HG02884 (cell line): Measurements from ENCODE around the gene TUBB1.

Experiments used
- ATAC-seq: cut with Tn5 transposase; IDR thresholded peaks from one replicate; pipeline ENCODE4 v1.9.1; 2021; ENCODE audit warnings: mild to moderate bottlenecking, moderate library complexity; ENCODE audit not compliant: unreplicated experiment

Gene TUBB1

GRCh38 chr20:58988565-58988882, 30.7 kb upstream of the TUBB1 start:
- ATAC-seq: no peak

- ATAC-seq: no peak
Measured at GRCh38 chr20:58989196-58989595, 30.0 kb upstream of the TUBB1 start.

GRCh38 chr20:58990651-58991445, 28.4 kb upstream of the TUBB1 start:
- ATAC-seq: no peak

GRCh38 chr20:58991715-58992114, 27.5 kb upstream of the TUBB1 start:
- no peak for ATAC-seq

- no peak for ATAC-seq
Measured at GRCh38 chr20:58992911-58993310, 26.3 kb upstream of the TUBB1 start.

GRCh38 chr20:58993332-58994248, 25.6 kb upstream of the TUBB1 start:
- ATAC-seq: no peak

- no peak for ATAC-seq
Measured at GRCh38 chr20:58994390-58995159, 24.7 kb upstream of the TUBB1 start.

- no peak for ATAC-seq
Measured at GRCh38 chr20:58995461-58996225, 23.6 kb upstream of the TUBB1 start.

GRCh38 chr20:58996226-58996611, 23.0 kb upstream of the TUBB1 start:
- ATAC-seq: no peak

GRCh38 chr20:58997141-58997770, 22.0 kb upstream of the TUBB1 start:
- ATAC-seq: no peak

- ATAC-seq: no peak
Measured at GRCh38 chr20:58998656-58999055, 20.6 kb upstream of the TUBB1 start.

GRCh38 chr20:59000326-59000725, 18.9 kb upstream of the TUBB1 start:
- no peak for ATAC-seq

GRCh38 chr20:59001068-59001448, 18.2 kb upstream of the TUBB1 start:
- no peak for ATAC-seq

GRCh38 chr20:59001449-59002171, 17.6 kb upstream of the TUBB1 start:
- no peak for ATAC-seq

- no peak for ATAC-seq
Measured at GRCh38 chr20:59002388-59002787, 16.8 kb upstream of the TUBB1 start.

GRCh38 chr20:59002874-59003399, 16.3 kb upstream of the TUBB1 start:
- no peak for ATAC-seq

GRCh38 chr20:59003836-59004492, 15.3 kb upstream of the TUBB1 start:
- no peak for ATAC-seq

- ATAC-seq: no peak
Measured at GRCh38 chr20:59004493-59004762, 14.8 kb upstream of the TUBB1 start.
